ENCODE results near the gene CRTAP. TPM values are rescaled to one million over a fixed set of nuclear protein-coding genes. Genes with fewer than 3 reads are reported as not detected.

The CRTAP gene
- total RNA-seq, 2 experiments from 2014 or later: 40.9 to 42.6 TPM

GRCh38 chr3:33083958-33084357 is 29.9 kb upstream of the CRTAP start:
- Mint-ChIP-seq H3K4me1 (peaks cover 17% of the 10 kb centered on the region), H3K27me3 (no peaks in the 10 kb centered on the region), H3K27ac (no peak overlapping the region), H3K36me3 (ENCODE audit: low read depth) (peaks cover 31% of the 10 kb centered on the region), H3K9me3 (no peaks in the 10 kb centered on the region), H3K4me3 (no peak overlapping the region)
- ChIA-PET POLR2A (interaction anchor here (1.2 kb wide), 2 partner anchors 12 to 38 kb away, joined by 3 to 4 read pairs; no protein-coding TSS in a partner anchor), CTCF (interaction anchor here (0.7 to 1.1 kb wide), 3 partner anchors 10 to 48 kb away, joined by 3 to 7 read pairs (median 4); no protein-coding TSS in a partner anchor)
- DNase-seq: no peak

- CTCF ChIA-PET: no interaction called here
- Mint-ChIP-seq H3K27ac (no peak overlapping the region), H3K4me3 (no peak overlapping the region), H3K36me3 (ENCODE audit: low read depth) (peaks cover 69% of the 10 kb centered on the region), H3K9me3 (no peaks in the 10 kb centered on the region), H3K27me3 (no peaks in the 10 kb centered on the region), H3K4me1 (peaks cover 59% of the 10 kb centered on the region)
- POLR2A ChIA-PET: no interaction called here
- no peak for DNase-seq
Observed at GRCh38 chr3:33088691-33089090, 25.1 kb upstream of the CRTAP start.

GRCh38 chr3:33089515-33089914 is 24.3 kb upstream of the CRTAP start:
- ChIA-PET CTCF (interaction anchor here (0.8 to 1.1 kb wide), 3 partner anchors 18 to 156 kb away, joined by 4 read pairs; no protein-coding TSS in a partner anchor), POLR2A (no interaction called here)
- H3K4me1 Mint-ChIP-seq: peaks cover 56% of the 10 kb centered on the region
- H3K4me3 Mint-ChIP-seq: no peak overlapping the region
- peaks cover 70% of the 10 kb centered on the region for H3K36me3 Mint-ChIP-seq (ENCODE audit: low read depth)
- H3K27me3 Mint-ChIP-seq: no peaks in the 10 kb centered on the region
- no peaks in the 10 kb centered on the region for H3K9me3 Mint-ChIP-seq
- no peak for DNase-seq
- no peak overlapping the region for H3K27ac Mint-ChIP-seq

- no peaks in the 10 kb centered on the region for H3K27me3 Mint-ChIP-seq
- no peaks in the 10 kb centered on the region for H3K9me3 Mint-ChIP-seq
- POLR2A ChIA-PET: interaction anchor here (0.9 kb wide), 1 partner anchor 14 kb away, joined by 3 read pairs; no protein-coding TSS in a partner anchor
- H3K4me3 Mint-ChIP-seq: no peak overlapping the region
- no peak overlapping the region for H3K27ac Mint-ChIP-seq
- peaks cover 65% of the 10 kb centered on the region for H3K4me1 Mint-ChIP-seq
- H3K36me3 Mint-ChIP-seq (ENCODE audit: low read depth): peaks cover 74% of the 10 kb centered on the region
- no peak for DNase-seq
- CTCF ChIA-PET: interaction anchor here (1.2 to 1.7 kb wide), 2 partner anchors 40 to 142 kb away, joined by 3 read pairs; no protein-coding TSS in a partner anchor
Observed at GRCh38 chr3:33091746-33092145, 22.1 kb upstream of the CRTAP start.

- CTCF ChIA-PET: interaction anchor here (0.6 to 1.7 kb wide), 5 partner anchors 18 to 143 kb away, joined by 3 read pairs; partner anchors contain the start of gene CRTAP
- peaks cover 66% of the 10 kb centered on the region for H3K4me1 Mint-ChIP-seq
- H3K36me3 Mint-ChIP-seq (ENCODE audit: low read depth): peaks cover 67% of the 10 kb centered on the region
Observed at GRCh38 chr3:33092496-33093254, 21.1 kb upstream of the CRTAP start.

GRCh38 chr3:33093847-33094246 is 20.0 kb upstream of the CRTAP start:
- peaks cover 55% of the 10 kb centered on the region for H3K36me3 Mint-ChIP-seq (ENCODE audit: low read depth)
- no peaks in the 10 kb centered on the region for H3K9me3 Mint-ChIP-seq
- H3K27me3 Mint-ChIP-seq: no peaks in the 10 kb centered on the region
- no peak overlapping the region for H3K4me3 Mint-ChIP-seq
- H3K27ac Mint-ChIP-seq: no peak overlapping the region
- peaks cover 59% of the 10 kb centered on the region for H3K4me1 Mint-ChIP-seq
- no peak for DNase-seq
- CTCF ChIA-PET: interaction anchor here (0.7 to 1.4 kb wide), 4 partner anchors 17 to 143 kb away, joined by 3 to 6 read pairs (median 3); partner anchors contain the start of gene CRTAP
- POLR2A ChIA-PET: interaction anchor here (0.5 to 1.2 kb wide), 2 partner anchors 18 to 95 kb away, joined by 3 read pairs; no protein-coding TSS in a partner anchor

More at GRCh38 chr3:33092496-33093254, 21.1 kb upstream of the CRTAP start:
- POLR2A ChIA-PET: no interaction called here
- no peak for DNase-seq
- no peaks in the 10 kb centered on the region for H3K9me3 Mint-ChIP-seq
- H3K4me3 Mint-ChIP-seq: no peak overlapping the region
- no peaks in the 10 kb centered on the region for H3K27me3 Mint-ChIP-seq
- H3K27ac Mint-ChIP-seq: no peak overlapping the region

- H3K4me1 Mint-ChIP-seq: peaks cover 43% of the 10 kb centered on the region
- peaks cover 39% of the 10 kb centered on the region for H3K36me3 Mint-ChIP-seq (ENCODE audit: low read depth)
- no peaks in the 10 kb centered on the region for H3K9me3 Mint-ChIP-seq
- no peak for DNase-seq
- CTCF ChIA-PET: interaction anchor here (0.8 to 1.7 kb wide), 8 partner anchors 12 to 704 kb away, joined by 3 to 8 read pairs (median 4); partner anchors contain the start of gene CRTAP
- peak overlapping the region; percentile 97 for H3K4me3 Mint-ChIP-seq
- H3K27me3 Mint-ChIP-seq: no peaks in the 10 kb centered on the region
- H3K27ac Mint-ChIP-seq: no peak overlapping the region
- POLR2A ChIA-PET: interaction anchor here (0.5 to 2.4 kb wide), 11 partner anchors 9 to 212 kb away, joined by 3 to 11 read pairs (median 4); partner anchors contain the start of gene CRTAP
Observed at GRCh38 chr3:33095436-33095835, 18.4 kb upstream of the CRTAP start.

GRCh38 chr3:33096093-33096868 is 17.5 kb upstream of the CRTAP start:
- Mint-ChIP-seq H3K9me3 (no peaks in the 10 kb centered on the region), H3K4me3 (peak overlapping the region; percentile 97), H3K36me3 (ENCODE audit: low read depth) (peaks cover 32% of the 10 kb centered on the region), H3K27ac (peak overlapping the region; percentile 78), H3K4me1 (peaks cover 36% of the 10 kb centered on the region), H3K27me3 (no peaks in the 10 kb centered on the region)
- ChIA-PET CTCF (interaction anchor here (0.8 to 1.7 kb wide), 8 partner anchors 12 to 703 kb away, joined by 3 to 8 read pairs (median 4); partner anchors contain the start of gene CRTAP), POLR2A (interaction anchor here (0.5 to 2.4 kb wide), 11 partner anchors 8 to 213 kb away, joined by 3 to 11 read pairs (median 4); partner anchors contain the start of gene CRTAP)
- DNase-seq: peak; percentile 54

GRCh38 chr3:33099109-33099645 is 14.6 kb upstream of the CRTAP start:
- Mint-ChIP-seq H3K9me3 (no peaks in the 10 kb centered on the region), H3K27ac (no peak overlapping the region), H3K4me3 (no peak overlapping the region), H3K36me3 (ENCODE audit: low read depth) (peaks cover 9% of the 10 kb centered on the region), H3K27me3 (peaks cover 4% of the 10 kb centered on the region), H3K4me1 (peaks cover 16% of the 10 kb centered on the region)
- POLR2A ChIA-PET: no interaction called here
- CTCF ChIA-PET: interaction anchor here (1.5 kb wide), 1 partner anchor 12 kb away, joined by 3 read pairs; no protein-coding TSS in a partner anchor
- DNase-seq: no peak

- Mint-ChIP-seq H3K9me3 (no peaks in the 10 kb centered on the region), H3K36me3 (ENCODE audit: low read depth) (peaks cover 7% of the 10 kb centered on the region), H3K27ac (no peak overlapping the region), H3K4me1 (peaks cover 16% of the 10 kb centered on the region), H3K27me3 (peaks cover 4% of the 10 kb centered on the region), H3K4me3 (no peak overlapping the region)
- ChIA-PET CTCF (no interaction called here), POLR2A (no interaction called here)
- no peak for DNase-seq
Observed at GRCh38 chr3:33099701-33100100, 14.1 kb upstream of the CRTAP start.

- CTCF ChIA-PET: interaction anchor here (0.5 kb wide), 1 partner anchor 35 kb away, joined by 3 read pairs; no protein-coding TSS in a partner anchor
- H3K36me3 Mint-ChIP-seq (ENCODE audit: low read depth): peaks cover 7% of the 10 kb centered on the region
Observed at GRCh38 chr3:33100229-33100628, 13.6 kb upstream of the CRTAP start.

GRCh38 chr3:33103034-33103433 is 10.8 kb upstream of the CRTAP start:
- Mint-ChIP-seq H3K9me3 (no peaks in the 10 kb centered on the region), H3K27me3 (peaks cover 4% of the 10 kb centered on the region), H3K4me1 (no peaks in the 10 kb centered on the region), H3K4me3 (no peak overlapping the region), H3K27ac (no peak overlapping the region), H3K36me3 (ENCODE audit: low read depth) (no peaks in the 10 kb centered on the region)
- POLR2A ChIA-PET: no interaction called here
- DNase-seq: no peak
- CTCF ChIA-PET: interaction anchor here (1.5 kb wide), 1 partner anchor 28 kb away, joined by 3 read pairs; no protein-coding TSS in a partner anchor

More at GRCh38 chr3:33100229-33100628, 13.6 kb upstream of the CRTAP start:
- H3K9me3 Mint-ChIP-seq: no peaks in the 10 kb centered on the region
- no peak overlapping the region for H3K27ac Mint-ChIP-seq
- peaks cover 4% of the 10 kb centered on the region for H3K27me3 Mint-ChIP-seq
- no peak for DNase-seq
- H3K4me3 Mint-ChIP-seq: no peak overlapping the region
- POLR2A ChIA-PET: no interaction called here
- peaks cover 15% of the 10 kb centered on the region for H3K4me1 Mint-ChIP-seq
